ENCODE results near the gene TUBD1. TPM values are rescaled to one million over a fixed set of nuclear protein-coding genes. Genes with fewer than 3 reads are reported as not detected.

Gene TUBD1
- polyA plus RNA-seq, 1 experiment: 5.1 TPM

GRCh38 chr17:59839651-59840328, 53.0 kb downstream of the TUBD1 start:
- H3K27ac ChIP-seq (ENCODE audit: low read depth, low read length): peak overlapping the region; percentile 99
- no peak for DNase-seq (ENCODE audit: low read depth, low spot score)
- H3K4me3 ChIP-seq (ENCODE audit: low read depth, low read length): peak overlapping the region; percentile 79
- TF ChIP-seq CTCF (IDR thresholded peaks at IDR 0.05; ENCODE audit: low read depth, low read length): no peak
- CTCF ChIA-PET: interaction anchor here (0.9 to 2.7 kb wide), 3 partner anchors 10 to 20 kb away, joined by 3 to 17 read pairs (median 4); no protein-coding TSS in a partner anchor
- POLR2A ChIA-PET: interaction anchor here (1.0 to 10.8 kb wide), 8 partner anchors 14 to 86 kb away, joined by 3 to 221 read pairs (median 6); no protein-coding TSS in a partner anchor
- H3K9me3 ChIP-seq (ENCODE audit: control insufficient read depth, insufficient read depth, low read length): no peaks in the 10 kb centered on the region
- no peaks in the 10 kb centered on the region for H3K27me3 ChIP-seq (ENCODE audit: control insufficient read depth, insufficient read depth, low read length)

- ChIA-PET POLR2A (interaction anchor here (0.6 to 10.8 kb wide), 24 partner anchors 9 to 130 kb away, joined by 3 to 221 read pairs (median 4); partner anchors contain the start of gene RNFT1), CTCF (interaction anchor here (0.7 to 1.7 kb wide), 4 partner anchors 21 to 182 kb away, joined by 3 to 7 read pairs (median 4); no protein-coding TSS in a partner anchor)
- Histone ChIP-seq H3K27ac (ENCODE audit: low read depth, low read length) (peak overlapping the region; percentile 99), H3K4me3 (ENCODE audit: low read depth, low read length) (peak overlapping the region; percentile 79), H3K27me3 (ENCODE audit: control insufficient read depth, insufficient read depth, low read length) (no peaks in the 10 kb centered on the region), H3K9me3 (ENCODE audit: control insufficient read depth, insufficient read depth, low read length) (no peaks in the 10 kb centered on the region)
- no peak for TF ChIP-seq CTCF (IDR thresholded peaks at IDR 0.05; ENCODE audit: low read depth, low read length)
- DNase-seq (ENCODE audit: low read depth, low spot score): no peak
Observed at GRCh38 chr17:59838052-59838916, 54.5 kb downstream of the TUBD1 start.

GRCh38 chr17:59837308-59838051, 55.3 kb downstream of the TUBD1 start:
- peak overlapping the region; percentile 79 for H3K4me3 ChIP-seq (ENCODE audit: low read depth, low read length)
- CTCF ChIA-PET: interaction anchor here (0.6 to 1.4 kb wide), 4 partner anchors 22 to 1560 kb away, joined by 3 to 7 read pairs (median 4); no protein-coding TSS in a partner anchor
- H3K27me3 ChIP-seq (ENCODE audit: control insufficient read depth, insufficient read depth, low read length): no peaks in the 10 kb centered on the region
- peak overlapping the region; percentile 99 for H3K27ac ChIP-seq (ENCODE audit: low read depth, low read length)
- H3K9me3 ChIP-seq (ENCODE audit: control insufficient read depth, insufficient read depth, low read length): no peaks in the 10 kb centered on the region
- no peak for TF ChIP-seq CTCF (IDR thresholded peaks at IDR 0.05; ENCODE audit: low read depth, low read length)
- DNase-seq (ENCODE audit: low read depth, low spot score): peak; percentile 99
- POLR2A ChIA-PET: interaction anchor here (0.5 to 10.8 kb wide), 22 partner anchors 8 to 129 kb away, joined by 3 to 221 read pairs (median 6); partner anchors contain the start of gene RNFT1

GRCh38 chr17:59832883-59833379, 59.8 kb downstream of the TUBD1 start:
- CTCF ChIA-PET: interaction anchor here (0.6 to 1.3 kb wide), 6 partner anchors 9 to 109 kb away, joined by 3 to 13 read pairs (median 4); no protein-coding TSS in a partner anchor

More at GRCh38 chr17:59832883-59833379, 59.8 kb downstream of the TUBD1 start:
- TF ChIP-seq CTCF (IDR thresholded peaks at IDR 0.05; ENCODE audit: low read depth, low read length): no peak
- Histone ChIP-seq H3K27ac (ENCODE audit: low read depth, low read length) (no peak overlapping the region), H3K9me3 (ENCODE audit: control insufficient read depth, insufficient read depth, low read length) (no peaks in the 10 kb centered on the region), H3K4me3 (ENCODE audit: low read depth, low read length) (no peak overlapping the region), H3K27me3 (ENCODE audit: control insufficient read depth, insufficient read depth, low read length) (no peaks in the 10 kb centered on the region)
- POLR2A ChIA-PET: interaction anchor here (0.6 kb wide), 1 partner anchor 196 kb away, joined by 5 read pairs; no protein-coding TSS in a partner anchor
- no peak for DNase-seq (ENCODE audit: low read depth, low spot score)

All from AG04450 (cell line).